Measurements from ENCODE around the gene KRTAP10-1.
"Not testable (repeated sequence)": the region's sequence is repeated elsewhere in the genome, so short reads cannot be mapped to it uniquely, and the experiment has no call there.

KRTAP10-1 gene

GRCh38 chr21:44571844-44572782 is 32.1 kb upstream of the KRTAP10-1 start:
- DNase-seq (ENCODE audit: low read depth, low spot score) = no peak
- H3K4me3 ChIP-seq (ENCODE audit: low read length) = no peak overlapping the region

- no peak for DNase-seq (ENCODE audit: low read depth, low spot score)
- no peak overlapping the region for H3K4me3 ChIP-seq (ENCODE audit: low read length)
Measured at GRCh38 chr21:44571296-44571695, 31.3 kb upstream of the KRTAP10-1 start.

DNA sequence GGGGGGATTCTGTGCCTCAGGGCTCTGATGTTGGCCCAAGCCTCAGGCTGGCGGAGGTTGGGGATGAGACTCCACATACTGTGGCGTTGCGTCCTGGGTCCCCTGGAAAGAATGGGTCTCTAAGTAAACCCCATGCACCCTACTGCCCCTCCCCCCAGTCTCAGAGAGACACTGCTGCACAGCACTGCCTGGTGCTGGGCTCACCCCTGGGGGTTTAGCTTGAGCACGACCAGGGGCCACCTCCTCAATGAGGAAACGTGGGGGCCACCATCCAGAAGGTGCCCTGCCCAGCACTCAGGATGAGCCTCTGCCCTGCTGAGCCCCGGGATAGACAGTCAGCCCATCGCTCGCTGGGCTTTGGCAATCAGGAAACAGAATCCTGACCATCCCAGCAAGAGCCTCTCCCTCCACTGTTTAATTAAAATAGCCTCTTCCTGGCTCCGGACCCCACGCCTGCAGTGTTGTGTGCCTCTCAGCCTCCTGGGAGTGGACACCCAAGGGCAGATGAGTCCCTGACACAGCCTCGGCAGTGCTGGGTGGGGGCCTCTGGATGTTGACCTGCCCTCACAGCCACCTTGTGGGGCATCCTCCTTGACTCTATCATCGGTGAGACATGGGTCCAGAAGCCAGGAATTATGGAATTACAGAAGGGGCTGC is 30.0 kb upstream of the KRTAP10-1 start:
- DNase-seq (ENCODE audit: low read depth, low spot score) = no peak
- no peak overlapping the region for H3K4me3 ChIP-seq (ENCODE audit: low read length)

- no peak for DNase-seq (ENCODE audit: low read depth, low spot score)
- no peak overlapping the region for H3K4me3 ChIP-seq (ENCODE audit: low read length)
Measured at GRCh38 chr21:44568667-44569556, 28.9 kb upstream of the KRTAP10-1 start.

DNA sequence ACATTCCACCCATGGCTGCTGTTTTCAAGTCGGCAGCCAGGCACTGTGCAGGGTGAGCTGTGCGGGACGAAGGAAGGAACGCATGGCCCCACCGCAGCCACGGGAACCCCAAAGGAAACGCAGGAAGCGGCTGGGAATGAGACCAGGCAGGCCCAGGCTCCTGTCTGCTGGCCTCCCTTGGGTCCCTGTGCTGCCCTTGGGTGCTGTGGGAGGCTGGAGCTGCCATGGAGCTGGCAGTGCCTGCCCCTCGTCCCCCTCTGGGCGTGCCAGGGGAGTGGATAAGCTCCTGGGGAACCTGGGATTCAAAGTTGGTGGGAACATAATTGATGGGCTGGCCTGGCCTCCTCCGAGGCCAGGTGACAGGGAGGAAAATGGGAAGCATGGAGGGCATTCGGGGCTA is 28.3 kb upstream of the KRTAP10-1 start:
- H3K4me3 ChIP-seq (ENCODE audit: low read length) = no peak overlapping the region

GRCh38 chr21:44567481-44568171 is 27.6 kb upstream of the KRTAP10-1 start:
- DNase-seq (ENCODE audit: low read depth, low spot score) = no peak
- H3K4me3 ChIP-seq (ENCODE audit: low read length) = no peak overlapping the region

More for the DNA sequence above, 28.3 kb upstream of the KRTAP10-1 start:
- no peak for DNase-seq (ENCODE audit: low read depth, low spot score)

- no peak for DNase-seq (ENCODE audit: low read depth, low spot score)
- no peak overlapping the region for H3K4me3 ChIP-seq (ENCODE audit: low read length)
Measured at GRCh38 chr21:44566403-44566802, 26.4 kb upstream of the KRTAP10-1 start.

DNA sequence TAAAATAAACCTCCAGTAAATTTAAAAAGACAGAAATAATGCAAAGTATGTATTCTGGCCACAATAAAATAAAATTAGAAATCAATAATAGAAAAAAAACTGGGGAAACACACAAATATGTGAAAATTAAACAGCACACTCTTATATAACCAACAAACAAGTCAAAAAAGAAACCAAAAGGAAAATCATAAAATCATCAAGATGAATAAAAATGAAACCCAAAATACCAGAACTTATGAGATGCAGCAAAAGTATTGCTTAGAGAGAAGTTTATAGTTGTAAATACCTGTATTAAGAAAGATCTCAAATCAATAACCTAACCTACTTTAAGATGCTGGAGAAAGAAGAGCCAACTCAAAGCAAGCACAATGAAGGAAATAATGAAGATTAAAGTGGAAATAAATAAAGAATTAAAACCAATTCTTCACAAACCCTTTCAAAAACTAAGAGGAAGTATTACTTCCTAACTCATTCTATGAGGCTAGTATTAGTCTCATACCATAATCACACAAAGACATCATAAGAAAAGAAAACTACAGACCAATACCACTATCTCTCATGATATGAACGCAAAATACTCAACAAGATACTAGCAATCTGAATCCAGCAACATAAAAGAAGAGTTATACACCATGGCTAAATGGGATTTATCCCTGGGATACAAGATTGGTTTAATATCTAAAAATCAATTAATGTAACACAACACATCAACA is 25.0 kb upstream of the KRTAP10-1 start:
- no peak overlapping the region for H3K4me3 ChIP-seq (ENCODE audit: low read length)
- DNase-seq (ENCODE audit: low read depth, low spot score) = no peak

DNA sequence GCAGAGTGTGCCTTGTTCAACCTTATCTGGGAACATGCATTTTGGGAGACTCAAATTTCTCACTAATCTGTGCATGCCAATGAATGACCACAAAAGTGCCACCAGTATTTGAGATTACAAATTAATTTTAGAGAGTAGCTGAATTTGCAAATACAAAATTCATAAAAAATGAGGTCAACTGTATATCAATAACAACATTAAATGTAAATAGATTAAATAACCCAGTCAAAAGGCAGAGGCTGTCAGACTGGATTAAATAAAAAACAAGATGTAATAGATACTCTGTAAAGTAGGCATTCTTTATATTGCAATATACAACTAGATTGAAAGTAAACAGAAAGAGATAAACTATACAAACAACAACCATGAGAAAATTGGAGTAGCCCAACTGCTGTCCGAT is 24.1 kb upstream of the KRTAP10-1 start:
- no peak for DNase-seq (ENCODE audit: low read depth, low spot score)
- no peak overlapping the region for H3K4me3 ChIP-seq (ENCODE audit: low read length)

DNA sequence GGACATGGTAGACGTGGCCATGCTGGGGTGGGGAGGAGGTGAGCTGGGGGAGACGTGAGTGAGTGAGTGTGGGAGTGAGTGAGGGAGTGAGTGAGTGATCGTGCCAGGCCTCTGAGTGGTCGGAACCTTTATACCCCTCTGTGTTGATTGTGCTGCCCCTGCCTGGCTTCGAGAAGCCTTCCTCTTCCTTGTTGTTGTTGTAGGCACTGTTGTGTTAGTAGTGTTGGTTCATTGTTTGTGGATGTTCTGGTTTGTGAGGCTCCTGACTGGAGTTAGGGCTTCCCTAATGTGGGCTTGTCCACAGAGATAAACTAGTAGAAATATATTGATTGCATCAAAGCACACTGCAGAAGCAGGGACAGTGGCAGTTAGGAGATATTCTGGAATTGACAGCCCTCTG is 18.7 kb upstream of the KRTAP10-1 start, which contains the start of gene KRTAP10-3:
TSS of gene KRTAP10-3 (minus strand) at position 101 of the 400 bp plus-strand sequence. CDS start at position 21, 80 bp downstream.
- H3K4me3 ChIP-seq (ENCODE audit: low read length) = no peak within 1 kb of the TSS
- DNase-seq (ENCODE audit: low read depth, low spot score) = no peak

DNA sequence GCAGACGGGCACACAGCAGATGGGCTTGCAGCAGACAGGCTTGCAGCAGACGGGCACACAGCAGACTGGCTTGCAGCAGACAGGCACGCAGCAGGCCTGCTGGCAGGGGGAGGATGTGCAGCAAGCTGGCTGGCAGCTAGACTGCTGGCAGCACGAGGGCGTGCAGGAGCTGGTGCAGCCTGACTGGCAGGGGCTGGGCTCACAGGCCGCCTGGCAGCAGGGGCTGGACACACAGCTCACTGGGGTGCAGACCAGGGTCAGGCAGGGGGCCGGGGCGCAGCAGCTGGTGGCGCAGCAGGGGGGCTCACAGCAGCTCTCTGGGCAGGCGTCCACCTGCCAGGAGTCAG is 18.3 kb upstream of the KRTAP10-1 start:
- not testable (repeated sequence) for H3K4me3 ChIP-seq (ENCODE audit: low read length); DNase-seq (ENCODE audit: low read depth, low spot score)

DNA sequence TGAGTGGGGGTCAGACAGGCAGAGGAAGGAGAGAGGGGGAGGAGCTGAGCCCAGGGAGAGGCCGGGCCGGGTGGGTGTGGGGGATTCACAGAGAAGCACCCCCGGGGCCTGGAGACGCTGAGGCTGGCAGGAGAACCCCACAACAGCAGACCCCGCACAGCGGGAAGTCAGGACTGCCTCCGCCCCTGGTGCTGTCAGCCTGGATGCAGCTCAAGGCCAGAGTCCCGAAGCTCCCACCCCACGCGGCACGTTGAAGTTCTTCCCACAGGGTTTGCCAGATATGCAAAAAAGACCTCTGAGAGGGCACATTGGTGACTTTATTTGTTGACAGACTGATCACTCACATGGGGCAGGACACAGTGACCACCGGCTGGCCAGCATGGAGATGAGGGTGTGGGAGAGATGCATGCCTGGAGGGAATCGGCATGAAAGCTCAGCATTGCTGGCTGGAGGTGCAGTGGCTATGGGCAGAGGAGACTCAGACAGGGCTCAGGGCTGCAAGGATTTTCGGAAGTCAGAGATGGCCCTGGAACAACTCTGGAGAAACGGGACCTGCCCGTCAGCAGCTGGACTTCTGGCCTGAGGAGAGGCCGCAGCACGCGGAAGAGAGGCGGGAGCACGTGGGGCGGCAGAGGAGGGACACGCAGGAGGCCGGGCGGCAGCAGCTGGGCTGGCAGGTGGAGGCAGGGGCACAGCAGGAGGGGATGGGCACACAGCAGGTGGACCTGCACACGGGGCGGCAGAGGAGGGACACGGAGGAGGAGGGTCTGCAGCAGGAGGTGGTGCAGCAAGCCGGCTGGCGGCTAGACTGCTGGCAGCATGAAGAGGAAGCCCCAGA is 17.7 kb upstream of the KRTAP10-1 start:
- no peak for DNase-seq (ENCODE audit: low read depth, low spot score)
- no peak overlapping the region for H3K4me3 ChIP-seq (ENCODE audit: low read length)

- DNase-seq (ENCODE audit: low read depth, low spot score) = no peak
- H3K4me3 ChIP-seq (ENCODE audit: low read length) = no peak overlapping the region
Measured at GRCh38 chr21:44556879-44557278, 16.9 kb upstream of the KRTAP10-1 start.

DNA sequence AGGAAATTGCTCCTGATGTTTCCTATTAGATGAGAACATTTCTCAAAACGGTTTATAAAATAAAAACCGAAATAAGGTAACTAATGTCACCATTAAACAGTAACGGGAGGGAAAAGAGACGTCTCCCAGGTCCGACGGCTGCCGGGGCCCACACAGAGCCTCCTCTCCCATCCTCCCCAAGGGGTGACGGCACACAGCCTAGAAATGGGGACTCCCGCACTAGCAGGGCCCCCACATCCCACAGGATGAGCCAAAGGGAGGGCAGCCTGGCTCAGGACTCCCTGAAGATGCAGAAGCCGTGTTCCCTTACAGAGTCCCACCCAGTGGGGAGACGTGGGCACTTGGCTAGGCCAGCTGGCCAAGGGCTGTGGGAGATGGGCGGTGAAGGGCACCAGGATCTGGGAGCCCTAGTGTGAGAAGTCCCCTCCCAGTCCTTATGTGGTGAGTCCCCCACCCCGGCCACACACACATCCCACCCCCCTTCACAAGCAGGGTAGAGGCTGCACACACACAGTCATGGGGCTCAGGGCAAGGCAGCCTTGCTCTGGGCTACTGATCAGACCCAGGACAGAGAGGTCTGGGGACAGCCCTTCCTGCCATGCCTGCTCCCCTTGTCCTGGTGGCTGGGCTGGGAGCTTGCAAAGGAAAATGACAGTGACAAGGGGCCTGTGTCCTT is 15.3 kb upstream of the KRTAP10-1 start:
- no peak overlapping the region for H3K4me3 ChIP-seq (ENCODE audit: low read length)
- no peak for DNase-seq (ENCODE audit: low read depth, low spot score)

- DNase-seq (ENCODE audit: low read depth, low spot score) = no peak
- H3K4me3 ChIP-seq (ENCODE audit: low read length) = no peak overlapping the region
Measured at GRCh38 chr21:44552681-44553080, 12.7 kb upstream of the KRTAP10-1 start.

DNA sequence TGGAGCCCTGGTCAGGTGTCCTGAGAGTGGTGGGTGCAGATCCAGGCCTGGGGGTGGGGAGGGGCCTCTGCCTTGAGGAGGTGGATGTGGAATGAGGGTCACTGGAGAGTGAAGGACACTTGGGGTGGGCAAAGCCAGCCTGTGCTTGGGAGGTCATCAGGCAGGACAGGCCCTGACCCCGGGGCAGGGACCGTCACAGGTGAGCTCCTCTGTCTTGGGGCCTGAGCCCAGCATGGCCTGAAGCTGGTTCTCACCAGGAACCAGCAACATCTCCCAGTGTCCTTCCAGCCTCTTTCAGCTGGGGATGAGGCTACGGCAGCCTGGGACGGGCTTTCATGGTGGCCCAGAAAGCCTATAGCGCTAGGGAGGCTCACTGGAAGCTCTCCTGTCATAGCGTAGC is 12.1 kb upstream of the KRTAP10-1 start:
- no peak for DNase-seq (ENCODE audit: low read depth, low spot score)
- H3K4me3 ChIP-seq (ENCODE audit: low read length) = no peak overlapping the region

DNA sequence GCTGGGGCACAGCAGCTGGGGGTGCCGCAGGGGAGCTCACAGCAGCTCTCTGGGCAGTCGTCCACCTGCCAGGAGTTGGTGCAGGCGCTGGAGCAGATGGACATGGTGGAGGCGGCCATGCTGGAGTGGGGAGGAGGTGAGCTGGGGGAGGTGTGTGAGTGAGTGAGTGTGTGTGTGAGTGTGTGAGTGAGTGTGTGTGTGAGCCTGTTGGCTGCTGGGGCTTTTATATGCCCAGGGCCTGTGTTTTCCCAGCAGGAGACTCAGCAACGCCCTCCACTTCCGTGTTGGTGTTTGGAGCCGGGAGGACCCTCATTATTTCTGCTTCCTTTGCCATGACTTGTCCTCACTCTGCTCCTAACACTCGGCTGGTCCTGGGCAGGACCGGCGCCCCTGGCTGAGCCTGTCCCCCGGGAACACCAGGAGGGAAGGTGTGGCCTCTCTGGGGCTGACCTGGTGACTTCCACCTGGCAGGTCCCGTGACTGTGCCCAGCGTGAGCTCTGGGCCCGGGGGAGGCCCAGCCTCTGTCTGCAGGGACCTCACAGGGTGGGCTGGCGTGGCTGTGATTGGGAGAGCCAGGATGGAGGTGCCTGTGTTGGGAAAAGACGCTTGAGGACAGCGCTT is 11.5 kb upstream of the KRTAP10-1 start, which contains the start of gene KRTAP10-2:
TSS of gene KRTAP10-2 (minus strand) at position 166 of the 622 bp plus-strand sequence. CDS start at position 119, 47 bp downstream.
- H3K4me3 ChIP-seq (ENCODE audit: low read length) = no peak within 1 kb of the TSS
- no peak for DNase-seq (ENCODE audit: low read depth, low spot score)

All from Jurkat, Clone E6-1 (cell line).